ENCODE data around the gene ARHGAP24. TPM values are rescaled to one million over a fixed set of nuclear protein-coding genes. Genes with fewer than 3 reads are reported as not detected.
"Not testable (repeated sequence)": the region's sequence is repeated elsewhere in the genome, so short reads cannot be mapped to it uniquely, and the experiment has no call there.

ARHGAP24 gene
- total and polyA plus RNA-seq, 2 experiments from 2014 or later: 5.1 to 8.6 TPM

DNA sequence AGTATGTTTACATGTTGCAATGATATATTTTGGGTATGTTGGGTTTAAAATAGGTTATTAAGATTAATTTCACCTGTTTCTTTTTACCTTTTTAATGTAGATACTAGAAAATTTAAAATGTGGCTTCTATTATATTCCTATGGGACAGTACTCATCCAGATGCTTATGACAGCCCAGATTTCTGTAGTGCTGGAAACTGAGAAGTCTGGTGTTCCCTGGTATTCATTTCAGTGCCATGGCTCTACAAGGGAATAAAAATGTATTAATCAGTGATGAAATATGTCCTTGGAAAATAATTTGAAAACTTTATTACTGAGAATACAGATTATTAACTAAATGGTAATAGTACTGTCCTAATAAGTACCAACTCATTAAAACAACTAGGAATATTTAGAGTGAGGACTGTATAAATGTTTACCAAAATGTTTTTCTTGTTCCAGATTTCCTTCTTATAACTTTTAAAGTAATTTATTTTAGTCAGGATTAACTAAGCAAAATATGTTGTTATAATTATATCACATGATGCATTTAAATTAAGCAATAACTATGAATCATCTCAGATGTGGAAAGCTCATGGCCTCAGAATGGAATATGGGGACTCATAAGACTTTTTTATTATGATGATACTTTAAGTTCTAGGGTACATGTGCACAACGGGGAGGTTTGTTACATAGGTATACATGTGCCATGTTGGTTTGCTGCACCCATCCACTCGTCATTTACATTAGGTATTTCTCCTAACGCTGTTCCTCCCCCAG is 25.3 kb downstream of the ARHGAP24 start:
- DNase-seq (ENCODE audit: low read depth in 1 of 2, low spot score in 1 of 2): peak in 1 of 2 donors; percentile 50
- H3K4me1 ChIP-seq (ENCODE audit: low read depth): peaks cover 11% of the 10 kb centered on the region
- no peak for TF ChIP-seq CTCF (IDR thresholded peaks at IDR 0.05; ENCODE audit: low read depth, low read length)
- H3K27me3 ChIP-seq: no peaks in the 10 kb centered on the region
- H3K4me3 ChIP-seq: no peak overlapping the region
- H3K9me3 ChIP-seq (ENCODE audit: low read depth): no peaks in the 10 kb centered on the region
- no peak overlapping the region for H3K27ac ChIP-seq
- H3K36me3 ChIP-seq: no peaks in the 10 kb centered on the region

GRCh38 chr4:85501145-85501544 is 26.2 kb downstream of the ARHGAP24 start:
- not testable (repeated sequence) for DNase-seq (ENCODE audit: low read depth in 1 of 2, low spot score in 1 of 2); H3K27me3 ChIP-seq; H3K36me3 ChIP-seq; H3K4me3 ChIP-seq; H3K27ac ChIP-seq; H3K9me3 ChIP-seq (ENCODE audit: low read depth); H3K4me1 ChIP-seq (ENCODE audit: low read depth)

DNA sequence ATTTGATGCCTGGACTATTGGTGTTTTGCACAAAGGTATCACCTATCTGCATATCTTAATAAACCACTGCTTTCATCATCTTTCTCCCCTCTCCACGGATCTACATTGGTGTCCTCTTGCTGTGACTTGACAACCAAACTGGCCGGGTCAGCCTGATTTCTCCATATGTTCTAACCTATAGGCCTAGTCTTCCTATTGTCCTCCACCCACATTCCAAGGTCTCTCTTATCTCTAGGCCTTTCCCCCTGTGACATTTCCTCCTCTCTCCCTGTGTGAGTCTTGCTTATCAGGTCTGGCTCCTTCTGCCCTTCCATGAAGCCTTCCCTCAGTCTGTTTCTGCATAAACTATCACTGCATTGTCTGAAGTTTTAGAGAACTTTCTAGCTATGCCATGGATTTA is 33.7 kb downstream of the ARHGAP24 start:
- Histone ChIP-seq H3K4me3 (no peak overlapping the region), H3K36me3 (no peaks in the 10 kb centered on the region), H3K27ac (peak overlapping the region; percentile 21), H3K4me1 (ENCODE audit: low read depth) (peaks cover 4% of the 10 kb centered on the region), H3K27me3 (no peaks in the 10 kb centered on the region), H3K9me3 (ENCODE audit: low read depth) (no peaks in the 10 kb centered on the region)
- DNase-seq (ENCODE audit: low read depth in 1 of 2, low spot score in 1 of 2): no peak
- TF ChIP-seq CTCF (IDR thresholded peaks at IDR 0.05; ENCODE audit: low read depth, low read length): no peak

- no peak for DNase-seq (ENCODE audit: low read depth in 1 of 2, low spot score in 1 of 2)
- peaks cover 4% of the 10 kb centered on the region for H3K4me1 ChIP-seq (ENCODE audit: low read depth)
- no peaks in the 10 kb centered on the region for H3K27me3 ChIP-seq
- H3K27ac ChIP-seq: no peak overlapping the region
- H3K4me3 ChIP-seq: no peak overlapping the region
- H3K9me3 ChIP-seq (ENCODE audit: low read depth): no peaks in the 10 kb centered on the region
- no peak for TF ChIP-seq CTCF (IDR thresholded peaks at IDR 0.05; ENCODE audit: low read depth, low read length)
- H3K36me3 ChIP-seq: no peaks in the 10 kb centered on the region
These were observed 35.1 kb downstream of the ARHGAP24 start for GRCh38 chr4:85509882-85510631.

- H3K27me3 ChIP-seq: no peaks in the 10 kb centered on the region
- no peak for TF ChIP-seq CTCF (IDR thresholded peaks at IDR 0.05; ENCODE audit: low read depth, low read length)
- no peak for DNase-seq (ENCODE audit: low read depth in 1 of 2, low spot score in 1 of 2)
- H3K4me1 ChIP-seq (ENCODE audit: low read depth): peaks cover 4% of the 10 kb centered on the region
- H3K36me3 ChIP-seq: no peaks in the 10 kb centered on the region
- no peaks in the 10 kb centered on the region for H3K9me3 ChIP-seq (ENCODE audit: low read depth)
- no peak overlapping the region for H3K27ac ChIP-seq
- H3K4me3 ChIP-seq: no peak overlapping the region
These were observed 35.7 kb downstream of the ARHGAP24 start for GRCh38 chr4:85510632-85510984.
